MCF 10A (cell line): ENCODE data around the gene GUK1. TPM values are rescaled to one million over a fixed set of nuclear protein-coding genes. Genes with fewer than 3 reads are reported as not detected.

Experiments used
- BruUV-seq: library from RNA; stranded (reverse); fragments of 400-500 nt; replicated peaks from 2 replicates; lab custom pipeline; 2021; lab: Mats Ljungman, UMichigan
- CTCF ChIA-PET: fragments of 300-600 bp; sonication (Branson Sonifier 250); formaldehyde crosslinking; extraction: SDS; loops from one replicate; lab custom pipeline; 2021; ENCODE audit warnings: antibody characterized with exemption, inconsistent platforms; lab: Yijun Ruan, JAX
- POLR2A ChIA-PET: fragments of 300-600, 350-650 bp; sonication (Branson Sonifier 250); formaldehyde crosslinking; extraction: SDS; loops from one replicate; lab custom pipeline; 2020; ENCODE audit warnings: antibody characterized with exemption, inconsistent platforms; lab: Yijun Ruan, JAX
- DNase-seq: peaks from one replicate; pipeline ENCODE4 v3.0.0-alpha.2; 2018; ENCODE audit not compliant: unreplicated experiment
- H3K27ac Mint-ChIP-seq: one replicate; pipeline ENCODE4 v1.8.0; 2022; ENCODE audit warnings: mild to moderate bottlenecking, low read depth, mixed read lengths; ENCODE audit not compliant: unreplicated experiment
- H3K27me3 Mint-ChIP-seq: one replicate; pipeline ENCODE4 v1.8.0; 2022; ENCODE audit warnings: mixed read lengths; ENCODE audit not compliant: insufficient read depth, unreplicated experiment
- H3K36me3 Mint-ChIP-seq: one replicate; pipeline ENCODE4 v1.8.0; 2022; ENCODE audit warnings: mild to moderate bottlenecking, moderate library complexity, mixed read lengths; ENCODE audit not compliant: insufficient read depth, unreplicated experiment
- H3K4me1 Mint-ChIP-seq: one replicate; pipeline ENCODE4 v1.8.0; 2022; ENCODE audit warnings: mixed read lengths; ENCODE audit not compliant: insufficient read depth, unreplicated experiment
- H3K4me3 Mint-ChIP-seq: one replicate; pipeline ENCODE4 v1.8.0; 2022; ENCODE audit warnings: mild to moderate bottlenecking, moderate library complexity, mixed read lengths; ENCODE audit not compliant: unreplicated experiment
- H3K9me3 Mint-ChIP-seq: one replicate; pipeline ENCODE4 v1.8.0; 2022; ENCODE audit warnings: mixed read lengths; ENCODE audit not compliant: unreplicated experiment
- CTCF ChIP-seq: fragments of 200-600 bp; IDR thresholded peaks from one replicate; pipeline ENCODE4 v1.8.0; 2022; ENCODE audit warnings: antibody characterized with exemption, mild to moderate bottlenecking; ENCODE audit not compliant: unreplicated experiment
- intact Hi-C: fragments of 100-400 bp; cut with micrococcal nuclease; formaldehyde crosslinking; loops from 2 replicates; pipeline ENCODE4 v1.14.1; 2022
- total RNA-seq: library from RNA; stranded (reverse); gene quantifications from 2 replicates; pipeline ENCODE4 v1.2.3, GENCODE V29; 2022

GUK1 gene
- total RNA-seq, 1 experiment from 2014 or later: 495 TPM

GRCh38 chr1:228159008-228159665 is 19.1 kb downstream of the GUK1 start:
- Mint-ChIP-seq H3K27ac (no peak overlapping the region), H3K36me3 (peaks cover 6% of the 10 kb centered on the region), H3K4me1 (peaks cover 44% of the 10 kb centered on the region), H3K9me3 (no peaks in the 10 kb centered on the region), H3K4me3 (no peak overlapping the region), H3K27me3 (no peaks in the 10 kb centered on the region)
- no TSS peak for BruUV-seq
- POLR2A ChIA-PET: interaction anchor here (1.3 to 10.8 kb wide), 2 partner anchors 11 to 18 kb away, joined by 4 to 318 read pairs; partner anchors contain the start of gene GUK1
- intact Hi-C loops: no loop called here
- no peak for TF ChIP-seq CTCF
- no peak for DNase-seq
- CTCF ChIA-PET: interaction anchor here (0.7 to 1.3 kb wide), 4 partner anchors 8 to 160 kb away, joined by 3 to 5 read pairs (median 4); no protein-coding TSS in a partner anchor

DNA sequence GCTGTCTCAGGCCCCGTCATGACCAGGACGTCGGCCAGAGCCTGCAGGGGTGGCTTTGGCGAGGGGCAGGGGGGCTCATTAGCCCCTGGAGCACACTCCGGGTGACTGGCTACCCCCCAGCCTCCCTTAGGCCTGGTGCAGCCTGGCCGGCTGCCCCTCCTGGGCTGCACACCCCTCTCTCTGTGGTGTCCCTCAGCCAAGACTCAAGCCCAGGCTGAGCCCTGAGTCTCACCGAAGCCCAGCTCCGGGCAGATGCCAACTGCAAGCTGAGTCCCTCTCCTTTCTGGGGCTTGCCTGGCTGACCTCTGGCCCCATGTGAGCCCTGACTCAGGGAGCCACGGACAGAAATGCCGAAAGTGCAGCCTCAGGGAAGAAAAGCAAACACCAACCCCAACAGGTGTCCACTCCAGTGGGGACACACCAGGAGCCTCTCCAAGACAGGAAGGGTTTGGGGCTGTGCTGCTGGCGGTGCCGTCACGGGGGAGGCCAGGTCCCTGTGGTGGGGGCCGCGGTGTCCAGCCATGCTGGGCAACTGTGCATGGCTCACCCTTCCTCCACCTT is 20.2 kb downstream of the GUK1 start:
- intact Hi-C loops: no loop called here
- ChIA-PET POLR2A (interaction anchor here (0.7 to 10.8 kb wide), 3 partner anchors 12 to 25 kb away, joined by 3 to 318 read pairs (median 4); partner anchors contain the start of gene GUK1), CTCF (interaction anchor here (0.6 to 2.2 kb wide), 3 partner anchors 20 to 38 kb away, joined by 3 to 7 read pairs (median 3); no protein-coding TSS in a partner anchor)
- peaks cover 7% of the 10 kb centered on the region for H3K36me3 Mint-ChIP-seq
- no peak for DNase-seq
- peaks cover 44% of the 10 kb centered on the region for H3K4me1 Mint-ChIP-seq
- H3K27me3 Mint-ChIP-seq: no peaks in the 10 kb centered on the region
- TF ChIP-seq CTCF: no peak
- BruUV-seq: no TSS peak
- no peak overlapping the region for H3K4me3 Mint-ChIP-seq
- H3K27ac Mint-ChIP-seq: no peak overlapping the region
- H3K9me3 Mint-ChIP-seq: no peaks in the 10 kb centered on the region

GRCh38 chr1:228161362-228161761 is 21.3 kb downstream of the GUK1 start:
- ChIA-PET CTCF (interaction anchor here (0.6 to 7.1 kb wide), 4 partner anchors 19 to 237 kb away, joined by 3 to 72 read pairs (median 5); partner anchors contain the start of gene GUK1), POLR2A (interaction anchor here (0.6 to 10.8 kb wide), 6 partner anchors 10 to 598 kb away, joined by 3 to 318 read pairs (median 12); partner anchors contain the start of genes GJC2, GUK1, MRPL55 and ZNF678)
- Mint-ChIP-seq H3K4me1 (peaks cover 41% of the 10 kb centered on the region), H3K27me3 (no peaks in the 10 kb centered on the region), H3K36me3 (peaks cover 13% of the 10 kb centered on the region), H3K4me3 (peak overlapping the region; percentile 70), H3K27ac (peak overlapping the region; percentile 86), H3K9me3 (no peaks in the 10 kb centered on the region)
- intact Hi-C loops: no loop called here
- no peak for DNase-seq
- TF ChIP-seq CTCF: no peak
- BruUV-seq: no TSS peak

GRCh38 chr1:228161866-228162265 is 21.8 kb downstream of the GUK1 start:
- Mint-ChIP-seq H3K9me3 (no peaks in the 10 kb centered on the region), H3K4me3 (peak overlapping the region; percentile 70), H3K36me3 (peaks cover 13% of the 10 kb centered on the region), H3K27me3 (no peaks in the 10 kb centered on the region), H3K27ac (peak overlapping the region; percentile 86), H3K4me1 (peaks cover 44% of the 10 kb centered on the region)
- intact Hi-C loops: no loop called here
- BruUV-seq: no TSS peak
- ChIA-PET POLR2A (interaction anchor here (1.0 to 10.8 kb wide), 6 partner anchors 10 to 296 kb away, joined by 3 to 318 read pairs (median 44); partner anchors contain the start of genes GJC2, GUK1 and MRPL55), CTCF (interaction anchor here (0.6 to 7.1 kb wide), 6 partner anchors 9 to 237 kb away, joined by 3 to 72 read pairs (median 6); partner anchors contain the start of genes GJC2 and GUK1)
- no peak for TF ChIP-seq CTCF
- DNase-seq: no peak
